HepG2 (cell line): ENCODE measurements around the gene MAPK11.

Source experiments
- KLF15 ChIP-seq: sonication (generic); formaldehyde crosslinking; IDR thresholded peaks from 2 replicates; pipeline ENCODE4 v1.8.1; 2023; ENCODE audit warnings: borderline replicate concordance, mild to moderate bottlenecking, inconsistent platforms, missing genetic modification reagents, mixed read lengths
- RFX1 ChIP-seq: fragments of 450-650 bp; IDR thresholded peaks from 2 replicates; pipeline ENCODE4 v1.6.1; 2017

DNA sequence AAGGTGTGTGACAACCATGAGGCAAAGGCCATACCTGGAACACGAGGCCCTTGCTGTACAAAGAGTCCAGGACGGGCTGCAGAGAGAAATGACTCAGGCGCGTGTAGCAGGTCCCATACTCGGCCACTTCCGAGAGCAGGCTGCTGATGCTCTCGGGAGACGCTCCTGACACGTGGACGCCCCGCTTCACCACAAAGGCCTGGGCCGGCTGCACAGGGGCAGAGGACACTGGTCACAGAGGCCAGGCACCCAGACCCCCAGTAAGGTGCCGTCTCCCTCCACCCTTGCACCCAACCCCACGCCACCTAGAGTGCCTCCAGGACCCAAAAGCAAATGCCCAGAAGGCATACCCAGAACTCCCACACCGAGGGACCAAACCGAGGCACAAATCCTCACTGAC lies 40.8 kb downstream of the MAPK11 start:
- no peak for TF ChIP-seq RFX1
- TF ChIP-seq KLF15 (CRISPR knock-in tag): no peak
